ENCODE measurements around the gene ANKRD55.
"Not testable (repeated sequence)": the region's sequence is repeated elsewhere in the genome, so short reads cannot be mapped to it uniquely, and the experiment has no call there.

Gene ANKRD55

DNA sequence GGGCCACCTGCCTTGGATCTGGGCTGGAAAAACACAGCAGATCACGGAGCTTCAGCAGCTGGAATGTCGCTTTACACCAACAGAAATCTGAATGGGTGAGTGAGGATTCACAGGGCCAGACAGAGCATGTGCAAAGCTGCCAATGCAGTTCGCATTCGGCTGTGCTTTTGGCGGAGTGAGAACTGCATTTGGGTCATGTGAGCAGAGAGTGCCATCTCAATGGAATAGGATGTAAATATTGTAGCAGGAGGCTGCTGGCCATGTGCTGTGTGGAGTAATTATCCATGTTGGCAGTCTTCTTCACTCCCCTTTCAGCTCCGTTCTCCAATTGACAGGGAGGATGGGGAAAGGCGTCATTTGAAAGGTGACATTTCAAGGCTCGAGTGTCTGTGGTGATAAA is at the start of gene ANKRD55:
Gene ANKRD55, minus strand, starts transcription at position 101 of the 400 bp plus-strand sequence. CDS start 417 bp downstream, outside the sequence.
- no peak for DNase-seq

DNA sequence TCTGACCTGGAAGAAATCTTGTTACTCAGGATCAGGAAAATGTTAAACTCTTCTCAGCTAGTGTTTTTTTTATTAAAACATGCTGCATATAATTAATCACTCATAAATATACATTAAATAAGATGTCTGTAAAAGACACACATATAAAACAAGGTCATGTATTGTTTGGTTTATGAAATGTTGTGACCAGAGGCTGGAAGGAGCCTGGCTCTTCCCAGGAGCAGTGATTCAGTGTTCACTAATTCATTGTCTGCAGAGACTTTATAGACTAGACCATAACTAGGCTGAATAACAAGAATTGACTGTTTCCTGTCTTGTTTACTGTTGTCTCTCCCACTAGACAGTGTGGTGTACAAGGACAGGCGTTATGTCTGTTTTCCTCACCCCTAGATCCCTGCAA is 49.1 kb upstream of the ANKRD55 start:
- no peak for DNase-seq

- no peak for DNase-seq
Observed at GRCh38 chr5:56281489-56282165, 48.5 kb upstream of the ANKRD55 start.

GRCh38 chr5:56279979-56280378 is 46.8 kb upstream of the ANKRD55 start:
- DNase-seq, result no peak

GRCh38 chr5:56279291-56279690 is 46.2 kb upstream of the ANKRD55 start:
- DNase-seq, result no peak

DNA sequence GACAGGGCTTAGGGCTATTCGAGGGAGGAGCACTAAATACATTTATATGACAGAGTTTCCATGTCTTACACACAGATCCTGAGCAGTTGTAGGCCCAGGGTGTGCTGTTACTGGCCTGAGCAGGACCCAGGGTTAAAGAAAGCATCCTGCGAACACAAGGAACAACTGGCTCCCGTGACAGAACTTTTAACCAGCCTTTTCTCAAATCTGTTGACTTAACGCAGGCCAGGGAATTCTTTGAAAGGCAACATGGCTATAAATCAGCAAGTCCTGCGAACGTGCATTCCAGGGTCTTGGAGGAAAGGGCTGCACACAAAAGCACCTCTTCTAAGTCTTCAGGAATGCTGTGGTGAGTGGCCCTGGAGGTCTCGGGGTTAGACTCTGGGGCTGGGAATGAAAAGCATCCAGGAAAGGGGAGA is 45.2 kb upstream of the ANKRD55 start:
- DNase-seq, result no peak

DNA sequence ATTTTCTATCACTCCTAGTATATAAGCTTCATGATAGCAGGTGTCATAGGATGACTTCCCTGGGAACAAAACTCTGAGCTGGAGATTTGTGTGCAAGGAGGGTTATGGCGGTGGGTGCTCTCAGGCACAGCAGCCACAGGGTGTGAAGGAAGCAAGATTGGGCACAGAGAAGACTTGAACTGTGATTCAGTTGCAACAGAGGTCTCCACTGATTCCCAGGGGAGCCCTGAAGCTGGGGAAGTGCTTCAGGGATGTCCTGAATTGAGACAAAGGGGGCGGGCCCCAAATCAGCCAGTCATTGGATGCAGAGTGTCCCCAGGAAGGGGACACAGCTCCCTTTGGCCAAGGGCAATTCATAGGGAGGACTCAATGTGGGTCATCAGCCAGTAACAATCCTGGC is 44.4 kb upstream of the ANKRD55 start:
- no peak for DNase-seq

DNA sequence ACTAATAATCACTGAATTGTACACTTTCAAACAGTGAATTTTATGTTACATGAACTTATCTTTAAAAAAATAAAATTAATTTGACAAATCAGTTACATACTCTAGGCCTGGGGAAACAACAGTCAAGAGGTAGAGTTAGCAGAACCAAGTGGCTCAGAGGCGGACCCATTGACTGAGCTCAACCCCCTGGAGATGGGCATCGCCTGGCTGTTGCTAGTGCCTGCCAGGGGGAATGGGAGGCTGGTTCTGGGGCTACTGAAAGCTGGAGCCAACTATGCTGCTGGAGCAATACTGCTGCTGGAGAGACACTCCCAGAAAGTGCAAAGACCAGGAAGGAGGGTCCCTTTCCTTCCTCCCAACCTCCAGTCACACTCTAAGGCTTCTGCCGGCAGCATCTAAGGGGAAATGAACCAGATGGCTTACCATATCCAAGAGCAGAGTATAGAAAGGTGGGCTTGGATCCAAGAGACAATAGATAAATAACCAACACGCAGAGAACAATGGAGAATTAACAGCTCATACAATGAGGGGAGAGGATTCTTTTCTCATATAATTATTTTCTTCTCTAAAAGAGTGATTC is 40.3 kb upstream of the ANKRD55 start:
- no peak for DNase-seq

- DNase-seq, result no peak
Observed at GRCh38 chr5:56272765-56273164, 39.6 kb upstream of the ANKRD55 start.

GRCh38 chr5:56270568-56271392 is 37.6 kb upstream of the ANKRD55 start:
- DNase-seq, result peak; percentile 41

DNA sequence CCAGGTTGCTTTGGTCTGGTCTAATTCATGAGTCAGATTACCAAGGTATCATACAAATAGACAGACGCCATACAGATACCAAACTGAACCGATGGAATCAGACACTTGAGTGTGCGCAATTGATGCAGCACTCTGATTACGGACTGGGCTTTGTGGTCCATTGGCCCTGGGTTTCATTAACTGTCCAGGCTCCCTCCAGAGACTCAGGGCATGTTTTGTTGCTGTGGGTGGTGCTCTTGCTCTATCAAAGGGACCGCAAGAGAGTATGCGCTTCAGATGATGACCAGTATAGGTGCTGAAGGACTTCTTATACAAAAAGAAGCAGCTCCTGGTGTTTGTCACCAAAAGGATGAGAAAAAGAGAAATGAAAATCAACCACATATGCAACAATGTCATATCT is 36.9 kb upstream of the ANKRD55 start:
- no peak for DNase-seq

DNA sequence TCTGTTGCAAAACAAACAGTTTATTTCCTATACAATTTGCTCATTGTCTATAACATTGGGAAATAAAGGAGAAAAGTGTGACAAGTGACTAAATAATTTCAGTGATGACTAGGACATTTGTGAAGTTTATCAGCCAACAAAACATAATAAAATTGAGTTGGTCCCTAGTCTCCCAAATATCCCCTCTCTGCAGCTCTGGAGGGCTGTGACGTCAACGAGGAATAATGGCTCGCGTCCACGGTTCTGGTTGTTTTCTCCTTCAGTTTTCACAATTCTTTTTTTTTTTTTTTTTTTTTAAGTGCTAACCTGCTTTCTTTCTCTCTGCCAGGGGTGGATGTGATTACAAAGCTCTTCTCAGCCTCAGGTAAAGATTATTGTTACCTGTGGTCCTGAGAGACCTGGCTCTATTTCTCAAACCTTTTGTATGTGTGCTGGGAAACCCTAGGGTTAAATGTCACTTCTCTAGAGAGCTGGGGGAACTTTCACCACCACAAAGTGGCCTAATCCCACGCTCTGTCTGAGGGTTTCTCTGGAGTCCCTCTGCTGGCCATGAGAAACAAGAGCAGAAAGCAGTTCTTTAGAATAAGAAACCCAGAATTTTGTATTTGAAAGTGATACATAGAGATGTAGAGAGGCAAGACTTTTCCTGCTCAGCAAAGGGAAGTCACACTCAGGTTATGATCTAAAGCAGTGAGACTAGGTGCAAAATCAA is 36.2 kb upstream of the ANKRD55 start:
- no peak for DNase-seq

- not testable (repeated sequence) for DNase-seq
Observed at GRCh38 chr5:56268707-56269106, 35.6 kb upstream of the ANKRD55 start.

GRCh38 chr5:56267856-56268255 is 34.7 kb upstream of the ANKRD55 start:
- DNase-seq, result no peak

- DNase-seq, result no peak
Observed at GRCh38 chr5:56264417-56265025, 31.4 kb upstream of the ANKRD55 start.

DNA sequence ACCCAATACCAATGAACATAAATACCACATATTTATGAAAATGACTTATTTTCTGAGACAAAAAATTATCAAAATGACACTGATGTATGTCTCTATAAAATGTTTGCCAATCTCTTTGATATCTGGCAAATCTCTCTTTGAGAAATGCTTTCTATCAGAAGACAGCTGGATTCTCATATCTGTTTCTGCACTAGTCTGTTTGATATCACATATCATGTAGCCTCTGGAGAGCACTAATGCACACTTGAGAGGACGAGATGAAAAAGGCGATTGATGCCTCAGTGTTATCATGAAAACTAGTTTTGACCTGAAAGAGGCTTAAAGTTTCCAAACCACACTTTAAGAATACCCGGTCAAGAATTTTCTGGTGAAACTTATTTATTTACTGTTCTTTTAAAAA is 29.1 kb upstream of the ANKRD55 start:
- DNase-seq, result no peak

GRCh38 chr5:56259002-56259511 is 25.9 kb upstream of the ANKRD55 start:
- no peak for DNase-seq

DNA sequence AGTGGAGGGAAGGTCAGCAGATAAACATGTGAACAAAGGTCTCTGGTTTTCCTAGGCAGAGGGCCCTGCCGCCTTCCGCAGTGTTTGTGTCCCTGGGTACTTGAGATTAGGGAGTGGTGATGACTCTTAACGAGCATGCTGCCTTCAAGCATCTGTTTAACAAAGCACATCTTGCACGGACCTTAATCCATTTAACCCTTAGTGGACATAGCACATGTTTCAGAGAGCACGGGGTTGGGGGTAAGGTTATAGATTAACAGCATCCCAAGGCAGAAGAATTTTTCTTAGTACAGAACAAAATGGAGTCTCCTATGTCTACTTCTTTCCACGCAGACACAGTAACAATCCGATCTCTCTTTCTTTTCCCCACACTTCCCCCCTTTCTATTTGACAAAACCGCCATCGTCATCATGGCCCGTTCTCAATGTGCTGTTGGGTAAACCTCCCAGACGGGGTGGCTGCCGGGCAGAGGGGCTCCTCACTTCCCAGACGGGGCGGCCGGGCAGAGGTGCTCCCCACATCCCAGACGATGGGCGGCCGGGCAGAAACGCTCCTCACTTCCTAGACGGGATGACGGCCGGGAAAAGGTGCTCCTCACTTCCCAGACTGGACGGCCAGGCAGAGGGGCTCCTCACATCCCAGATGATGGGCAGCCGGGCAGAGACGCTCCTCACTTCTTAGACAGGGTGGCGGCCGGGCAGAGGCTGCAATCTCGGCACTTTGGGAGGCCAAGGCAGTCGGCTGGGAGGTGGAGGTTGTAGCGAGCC is 24.8 kb upstream of the ANKRD55 start:
- DNase-seq, result not testable (repeated sequence)

DNA sequence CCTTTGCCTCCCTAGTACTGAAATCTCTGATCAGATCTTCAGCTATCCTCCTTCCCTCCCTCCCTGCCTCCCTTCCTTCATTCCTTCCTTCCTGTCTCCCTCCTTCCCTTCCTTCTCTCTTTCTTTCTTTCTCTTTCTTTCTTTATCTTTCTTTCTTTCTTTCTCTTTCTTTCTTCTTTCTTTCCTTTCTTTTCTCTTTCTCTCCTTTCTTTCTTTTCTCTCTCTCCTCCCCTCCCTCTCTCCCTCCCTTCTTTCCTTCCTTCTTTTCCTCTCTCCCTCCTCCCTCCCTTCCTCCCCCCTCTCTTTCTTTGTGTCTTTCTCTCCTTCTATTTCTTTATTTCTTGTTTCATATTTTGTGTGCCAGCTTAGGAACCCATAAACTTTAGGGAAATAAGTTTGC is 23.9 kb upstream of the ANKRD55 start:
- no peak for DNase-seq

DNA sequence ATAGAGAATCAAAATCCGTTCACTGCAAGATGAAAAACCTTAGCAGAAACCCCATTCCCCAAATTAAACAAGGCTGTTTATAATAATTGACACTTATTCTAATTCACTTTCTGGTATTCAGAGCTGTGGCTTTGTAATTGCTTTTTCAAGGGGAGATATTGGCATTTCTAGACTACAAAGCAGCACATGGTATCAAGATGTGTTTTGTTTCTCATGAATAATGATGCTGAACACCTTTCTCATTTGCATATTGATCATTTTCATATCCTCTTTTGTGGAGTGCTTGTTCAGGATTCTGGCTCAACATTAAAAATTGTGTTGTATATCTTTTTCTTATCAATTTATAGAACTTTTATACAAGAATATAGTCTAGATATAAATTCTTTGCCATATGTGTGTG is 22.4 kb upstream of the ANKRD55 start:
- DNase-seq, result no peak

GRCh38 chr5:56253924-56254323 is 20.8 kb upstream of the ANKRD55 start:
- no peak for DNase-seq

DNA sequence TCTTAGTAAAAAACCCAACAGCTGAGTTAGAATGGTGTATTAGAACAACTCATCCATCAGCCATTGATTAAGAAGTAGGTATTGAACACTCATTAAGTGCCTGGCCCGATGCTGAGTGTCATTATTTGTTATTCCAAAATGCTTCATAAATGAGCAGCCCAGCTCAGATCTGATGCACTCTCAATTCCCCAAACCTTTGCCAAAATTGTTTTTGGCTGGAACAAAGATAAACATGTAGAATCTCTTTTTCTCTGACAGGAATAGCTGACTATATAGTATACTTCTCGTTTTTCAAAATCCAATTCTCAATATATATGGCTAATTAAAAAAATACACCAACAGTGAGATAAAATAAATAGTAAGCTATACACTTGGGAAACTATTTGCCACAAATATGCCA is 20.0 kb upstream of the ANKRD55 start:
- DNase-seq, result no peak
